HEK293T (cell line): ENCODE measurements around the gene TMSB15B.
"Not testable (repeated sequence)": the region's sequence is repeated elsewhere in the genome, so short reads cannot be mapped to it uniquely, and the experiment has no call there.

Experiments
- CTCF ChIA-PET: fragments of 350-600 bp; formaldehyde crosslinking; extraction: SDS; loops from one replicate; lab custom pipeline; 2021; ENCODE audit warnings: antibody characterized with exemption, inconsistent platforms; lab: Yijun Ruan, JAX
- POLR2A ChIA-PET: fragments of 350-600 bp; formaldehyde crosslinking; extraction: SDS; loops from one replicate; lab custom pipeline; 2020; ENCODE audit warnings: antibody characterized with exemption, inconsistent platforms; lab: Yijun Ruan, JAX
- DNase-seq: peaks from one replicate; pipeline ENCODE4 v3.0.0; 2012; ENCODE audit warnings: mixed read lengths; ENCODE audit errors: extremely low spot score
- ARNT ChIP-seq: fragments of 450-650 bp; IDR thresholded peaks from 2 replicates; pipeline ENCODE4 v1.6.1; 2017; ENCODE audit warnings: mild to moderate bottlenecking
- BHLHE40 ChIP-seq: fragments of 450-650 bp; IDR thresholded peaks from 2 replicates; pipeline ENCODE4 v1.6.1; 2016; ENCODE audit warnings: mild to moderate bottlenecking, moderate library complexity, borderline replicate concordance
- CTBP1 ChIP-seq: fragments of 450-650 bp; IDR thresholded peaks from 2 replicates; pipeline ENCODE4 v1.6.1; 2016; ENCODE audit warnings: borderline replicate concordance
- ELF4 ChIP-seq: fragments of 450-650 bp; IDR thresholded peaks from 2 replicates; pipeline ENCODE4 v1.6.1; 2017; ENCODE audit warnings: antibody characterized with exemption
- FOXA1 ChIP-seq: fragments of 450-650 bp; IDR thresholded peaks from 2 replicates; pipeline ENCODE4 v1.6.1; 2016; ENCODE audit warnings: mild to moderate bottlenecking
- FOXK2 ChIP-seq: fragments of 450-650 bp; IDR thresholded peaks from 2 replicates; pipeline ENCODE4 v1.6.1; 2016; ENCODE audit warnings: mild to moderate bottlenecking
- FOXM1 ChIP-seq: fragments of 450-650 bp; IDR thresholded peaks from 2 replicates; pipeline ENCODE4 v1.6.1; 2017; ENCODE audit warnings: mild to moderate bottlenecking, borderline replicate concordance
- HDGF ChIP-seq: fragments of 450-650 bp; IDR thresholded peaks from 2 replicates; pipeline ENCODE4 v1.6.1; 2017; ENCODE audit warnings: antibody characterized with exemption, borderline replicate concordance
- L3MBTL2 ChIP-seq: fragments of 450-650 bp; conservative IDR thresholded peaks from 2 replicates; pipeline ENCODE4 v1.6.1; 2016; ENCODE audit warnings: mild to moderate bottlenecking
- LEF1 ChIP-seq: fragments of 450-650 bp; IDR thresholded peaks from 2 replicates; pipeline ENCODE4 v1.6.1; 2017; ENCODE audit warnings: mild to moderate bottlenecking, borderline replicate concordance
- NFRKB ChIP-seq: fragments of 450-650 bp; IDR thresholded peaks from 2 replicates; pipeline ENCODE4 v1.6.1; 2016; ENCODE audit warnings: mild to moderate bottlenecking, moderate library complexity
- SP1 ChIP-seq: fragments of 450-650 bp; IDR thresholded peaks from 2 replicates; pipeline ENCODE4 v1.6.1; 2017
- SUZ12 ChIP-seq: fragments of 450-650 bp; IDR thresholded peaks from 2 replicates; pipeline ENCODE4 v1.6.1; 2016; ENCODE audit warnings: mild to moderate bottlenecking
- TARDBP ChIP-seq: fragments of 450-650 bp; IDR thresholded peaks from 2 replicates; pipeline ENCODE4 v1.6.1; 2016
- ZNF384 ChIP-seq: fragments of 450-650 bp; IDR thresholded peaks from 2 replicates; pipeline ENCODE4 v1.6.1; 2016
- TF ChIP-seq, protein P1 (sequence below): fragments of 450-650 bp; IDR thresholded peaks from 2 replicates; pipeline ENCODE4 v1.6.1; 2016

The TMSB15B gene

GRCh38 chrX:103962411-103963278 is at the start of gene TMSB15B:
Gene TMSB15B (plus strand): TSS chrX:103962627.
- CTCF ChIA-PET, POLR2A ChIA-PET, DNase-seq: not testable (repeated sequence)

DNA sequence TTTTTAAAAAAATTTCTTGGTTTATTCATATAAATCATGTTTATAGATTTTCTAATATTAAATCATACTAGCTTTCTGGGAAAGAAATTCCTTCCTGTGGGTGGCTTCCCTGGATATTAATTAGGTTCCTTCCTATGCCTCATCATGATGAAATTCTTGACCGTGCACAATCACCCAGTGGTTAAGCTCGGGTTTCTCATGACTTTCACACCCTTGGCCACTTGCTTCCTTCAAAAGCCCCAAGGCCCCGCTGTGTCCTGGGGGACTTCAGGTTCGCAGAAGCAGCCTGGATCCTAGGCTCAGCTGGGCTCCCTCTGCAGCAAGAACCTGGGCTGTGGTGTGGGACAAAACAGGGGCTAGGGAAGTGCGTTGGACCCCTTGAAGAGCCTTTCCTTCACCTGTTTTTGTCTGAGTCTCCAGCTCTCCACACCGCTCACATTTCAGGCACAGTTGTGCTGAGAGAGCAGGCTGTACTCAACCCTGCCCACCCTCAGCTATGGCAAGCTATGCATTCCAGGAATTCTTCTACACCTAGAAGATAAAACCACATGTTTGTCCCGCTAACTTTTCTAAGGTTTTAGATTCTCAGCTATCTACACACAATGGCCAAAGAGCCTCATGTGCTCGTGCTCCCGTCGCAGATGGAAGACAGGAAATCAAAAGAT is 48.9 kb upstream of the TMSB15B start:
- ChIA-PET POLR2A (no interaction called here), CTCF (no interaction called here)
- no peak for DNase-seq
- TF ChIP-seq SP1 = no peak
- TF ChIP-seq FOXA1 = no peak
- no peak for TF ChIP-seq ARNT
- TF ChIP-seq L3MBTL2 = no peak
- no peak for TF ChIP-seq CTBP1
- no peak for TF ChIP-seq TARDBP

GRCh38 chrX:103918050-103918449 is 44.4 kb upstream of the TMSB15B start:
- ChIA-PET CTCF (interaction anchor here (0.5 to 2.1 kb wide), 4 partner anchors 9 to 57 kb away, joined by 3 to 8 read pairs (median 3); no protein-coding TSS in a partner anchor), POLR2A (interaction anchor here (0.9 to 2.1 kb wide), 8 partner anchors 10 to 239 kb away, joined by 3 to 11 read pairs (median 4); partner anchors contain the start of gene SLC25A53)
- peak; percentile 85 for DNase-seq
- TF ChIP-seq NFRKB = no peak
- TF ChIP-seq ZNF384 = no peak
- TF ChIP-seq SUZ12 = no peak
- TF ChIP-seq, protein P1, sequence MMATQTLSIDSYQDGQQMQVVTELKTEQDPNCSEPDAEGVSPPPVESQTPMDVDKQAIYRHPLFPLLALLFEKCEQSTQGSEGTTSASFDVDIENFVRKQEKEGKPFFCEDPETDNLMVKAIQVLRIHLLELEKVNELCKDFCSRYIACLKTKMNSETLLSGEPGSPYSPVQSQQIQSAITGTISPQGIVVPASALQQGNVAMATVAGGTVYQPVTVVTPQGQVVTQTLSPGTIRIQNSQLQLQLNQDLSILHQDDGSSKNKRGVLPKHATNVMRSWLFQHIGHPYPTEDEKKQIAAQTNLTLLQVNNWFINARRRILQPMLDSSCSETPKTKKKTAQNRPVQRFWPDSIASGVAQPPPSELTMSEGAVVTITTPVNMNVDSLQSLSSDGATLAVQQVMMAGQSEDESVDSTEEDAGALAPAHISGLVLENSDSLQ = no peak
- TF ChIP-seq ARNT = no peak
- TF ChIP-seq FOXA1 = no peak
- no peak for TF ChIP-seq LEF1
- no peak for TF ChIP-seq CTBP1
- TF ChIP-seq SP1 = no peak
- TF ChIP-seq FOXM1 = no peak

- ChIA-PET CTCF (interaction anchor here (0.9 to 2.1 kb wide), 7 partner anchors 8 to 194 kb away, joined by 3 to 8 read pairs (median 4); no protein-coding TSS in a partner anchor), POLR2A (interaction anchor here (0.6 to 2.1 kb wide), 12 partner anchors 9 to 288 kb away, joined by 3 to 11 read pairs (median 4); partner anchors contain the start of gene SLC25A53)
- DNase-seq = peak; percentile 74
- TF ChIP-seq, protein P1 = 0 out of 2 replicates have a peak, but pooled peaks have one; percentile 13
- TF ChIP-seq FOXK2 (no peak), CTBP1 (no peak)
Measured at GRCh38 chrX:103918571-103919269, 43.7 kb upstream of the TMSB15B start.

DNA sequence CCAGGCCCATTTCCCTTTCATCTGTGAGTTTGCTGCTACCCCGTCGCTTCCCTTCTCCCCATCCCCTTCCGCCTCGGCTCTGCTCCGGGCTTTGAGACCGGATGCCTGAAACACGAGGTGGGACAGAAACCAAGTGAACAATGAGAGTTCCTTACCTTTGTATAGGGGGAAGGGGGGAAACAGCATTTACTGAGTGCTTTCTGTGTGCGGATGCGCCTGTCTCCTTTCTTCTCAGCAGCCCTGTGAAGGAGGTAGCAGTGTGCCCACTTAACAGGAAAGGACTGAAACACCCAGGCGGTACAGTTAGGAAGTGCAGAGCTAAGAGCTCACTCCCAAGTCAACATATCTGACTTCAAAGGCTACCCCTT is 43.2 kb upstream of the TMSB15B start:
- ChIA-PET POLR2A (interaction anchor here (0.6 to 2.1 kb wide), 11 partner anchors 8 to 289 kb away, joined by 3 to 11 read pairs (median 3); partner anchors contain the start of gene SLC25A53), CTCF (interaction anchor here (1.0 to 2.1 kb wide), 6 partner anchors 8 to 194 kb away, joined by 3 to 8 read pairs (median 4); no protein-coding TSS in a partner anchor)
- DNase-seq = peak; percentile 58
- no peak for TF ChIP-seq SP1
- TF ChIP-seq L3MBTL2 = peak; percentile 92

GRCh38 chrX:103920515-103920914 is 41.9 kb upstream of the TMSB15B start:
- CTCF ChIA-PET, POLR2A ChIA-PET, DNase-seq: not testable (repeated sequence)

- no peak for DNase-seq
- ChIA-PET POLR2A (interaction anchor here (1.1 to 1.5 kb wide), 2 partner anchors 8 to 95 kb away, joined by 4 read pairs; partner anchors contain the start of gene RAB9B), CTCF (interaction anchor here (0.8 kb wide), 1 partner anchor 9 kb away, joined by 3 read pairs; no protein-coding TSS in a partner anchor)
- TF ChIP-seq CTBP1 (no peak), ARNT (no peak), BHLHE40 (no peak), FOXK2 (no peak), NFRKB (no peak), FOXA1 (no peak), TARDBP (no peak), SP1 (no peak), ELF4 (no peak), FOXM1 (no peak), ZNF384 (no peak), HDGF (no peak), LEF1 (no peak), L3MBTL2 (no peak), SUZ12 (no peak)
- TF ChIP-seq, protein P1 = no peak
Measured at GRCh38 chrX:103927030-103927429, 35.4 kb upstream of the TMSB15B start.
